ENCODE results near the gene MAPK1. TPM values are rescaled to one million over a fixed set of nuclear protein-coding genes. Genes with fewer than 3 reads are reported as not detected.

The MAPK1 gene
- total and polyA plus RNA-seq, 2 donors (not counting 3 experiments of a cell fraction or from before 2014, with no cell fraction given) = 50.9 to 163 TPM

- H3K4me1 ChIP-seq (ENCODE audit: control insufficient read depth, extremely low read depth, insufficient read depth, low read length) = peaks cover 12% of the 10 kb centered on the region
- no TSS peak for BruUV-seq (replicated peaks)
- CTCF ChIA-PET = no interaction called here
- TF ChIP-seq FOS (IDR thresholded peaks at IDR 0.05; ENCODE audit: borderline replicate concordance, insufficient read depth, low read length) = no peak
- no peak for TF ChIP-seq JUN (IDR thresholded peaks at IDR 0.05; ENCODE audit: borderline replicate concordance, insufficient read depth, insufficient read length, low read depth)
- no peak for TF ChIP-seq MYC (IDR thresholded peaks at IDR 0.05; ENCODE audit: low read depth, low read length)
- no peak for TF ChIP-seq GATA2 (IDR thresholded peaks at IDR 0.05; ENCODE audit: insufficient read depth, insufficient read length, low read depth, low read length)
- no peak for TF ChIP-seq POLR2AphosphoS5 (IDR thresholded peaks at IDR 0.05; ENCODE audit: insufficient read depth, low read depth, low read length)
- no peak for TF ChIP-seq CTCF (IDR thresholded peaks at IDR 0.05; ENCODE audit: extremely low read depth in 1 of 2, insufficient read depth in 1 of 2, low read depth in 1 of 2, low read length in 2 of 2)
- TF ChIP-seq POLR2A (IDR thresholded peaks at IDR 0.05; ENCODE audit: low read depth, low read length) = no peak
- no peak for TF ChIP-seq MAX (IDR thresholded peaks at IDR 0.05; ENCODE audit: insufficient read depth, insufficient read length)
- no peak for TF ChIP-seq EZH2 (IDR thresholded peaks at IDR 0.05; ENCODE audit: borderline replicate concordance, low read depth, low read length, severe bottlenecking)
- no peak overlapping the region for H2AFZ ChIP-seq (ENCODE audit: low read depth, low read length)
- H3K36me3 ChIP-seq (ENCODE audit: control insufficient read depth in 2 of 2, extremely low read depth in 1 of 2, insufficient read depth in 2 of 2, low read length in 2 of 2) = peaks cover 0 to 4% of the 10 kb centered on the region in 2 experiments
- intact Hi-C loops (cut with micrococcal nuclease) (no loop called here), dilution Hi-C loops (cut with MboI; ENCODE audit: extremely low pct_ligation_motif_present, low sequenced_read_pairs) (no loop called here)
- no peak overlapping the region for H3K4me2 ChIP-seq (ENCODE audit: insufficient read depth, low read length)
- DNase-seq (ENCODE audit: low read depth, low spot score) (no peak), FAIRE-seq (no peak)
- H3K4me3 ChIP-seq (replicated peaks in 1 of 3; ENCODE audit: insufficient read depth in 1 of 3, low read depth in 1 of 3, low read length in 3 of 3) = no peak overlapping the region
- POLR2A ChIA-PET = no interaction called here
- H3K27ac ChIP-seq (ENCODE audit: insufficient read depth, low read depth, low read length) = no peak overlapping the region
- H3K9ac ChIP-seq (replicated peaks; ENCODE audit: extremely low read depth, insufficient read depth, low read length) = no peak overlapping the region
- H3K9me1 ChIP-seq (replicated peaks; ENCODE audit: control insufficient read depth, extremely low read depth, insufficient read depth, low read length) = no peaks in the 10 kb centered on the region
- H4K20me1 ChIP-seq (replicated peaks; ENCODE audit: control insufficient read depth, extremely low read depth, insufficient read depth, low read length) = no peaks in the 10 kb centered on the region
- no peaks in the 10 kb centered on the region for H3K9me3 ChIP-seq (replicated peaks; ENCODE audit: control insufficient read depth, insufficient read depth, low read length)
- H3K27me3 ChIP-seq (ENCODE audit: control insufficient read depth in 2 of 2, insufficient read depth in 2 of 2, low read length in 2 of 2) = no peaks in the 10 kb centered on the region
- H3K79me2 ChIP-seq (ENCODE audit: control insufficient read depth, insufficient read depth, low read length) = no peaks in the 10 kb centered on the region
Measured at GRCh38 chr22:21752276-21752675, 115.2 kb downstream of the MAPK1 start.

Data from endothelial cell of umbilical vein (primary cell).